Measurements from ENCODE around the gene CCDC88A. TPM values are rescaled to one million over a fixed set of nuclear protein-coding genes. Genes with fewer than 3 reads are reported as not detected.
A peak's percentile ranks its signal among the peaks of the same experiment; 100 is the strongest.
"Not testable (repeated sequence)": the region's sequence is repeated elsewhere in the genome, so short reads cannot be mapped to it uniquely, and the experiment has no call there.

Gene CCDC88A
- polyA plus RNA-seq, 2 of the 4 experiments (the other 2 are of a cell fraction): 21.3 to 77.8 TPM

DNA sequence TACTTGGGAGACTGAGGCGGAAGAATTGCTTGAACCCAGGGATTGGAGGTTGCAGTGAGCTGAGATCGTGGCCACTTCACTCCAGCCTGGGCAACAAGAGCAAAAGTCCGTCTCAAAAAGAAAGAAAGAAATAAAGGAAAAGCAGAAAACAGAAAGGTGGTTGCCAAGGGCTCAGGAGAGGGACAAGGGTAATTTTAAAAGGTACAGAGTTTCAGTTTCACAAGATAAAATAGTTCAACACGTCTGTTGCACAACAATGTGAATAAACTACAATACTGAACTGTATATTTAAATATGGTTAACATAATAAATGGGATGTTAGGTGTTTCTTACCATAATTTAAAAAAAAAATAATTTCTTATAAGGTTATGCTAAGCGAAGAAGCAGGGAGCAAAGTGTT is 174.2 kb downstream of the CCDC88A start:
- 84% methylated on average over 5 of the region's 5 CpGs for whole genome bisulfite sequencing (ENCODE audit: missing lambda C conversion rate)
- no peak overlapping the region for H3K27ac ChIP-seq
- CTCF ChIA-PET: interaction anchor here (0.8 to 2.3 kb wide), 2 partner anchors 14 to 186 kb away, joined by 3 to 8 read pairs; no protein-coding TSS in a partner anchor
- TF ChIP-seq MAFK (IDR thresholded peaks at IDR 0.05; ENCODE audit: partially characterized antibody) (no peak), KDM5A (IDR thresholded peaks at IDR 0.05) (no peak), MAZ (IDR thresholded peaks at IDR 0.05; ENCODE audit: borderline replicate concordance, low read depth, low read length) (no peak), TP53 (CRISPR knock-in tag; IDR thresholded peaks at IDR 0.05) (no peak), FOXS1 (CRISPR knock-in tag; IDR thresholded peaks at IDR 0.05) (no peak), ZFP36 (IDR thresholded peaks at IDR 0.05; ENCODE audit: borderline replicate concordance, partially characterized antibody) (no peak), SMC3 (IDR thresholded peaks at IDR 0.05) (no peak), RNF2 (IDR thresholded peaks at IDR 0.05; ENCODE audit: borderline replicate concordance, low read depth) (no peak), ZNF302 (CRISPR knock-in tag; IDR thresholded peaks at IDR 0.05) (no peak)
- TF ChIP-seq, protein P1, sequence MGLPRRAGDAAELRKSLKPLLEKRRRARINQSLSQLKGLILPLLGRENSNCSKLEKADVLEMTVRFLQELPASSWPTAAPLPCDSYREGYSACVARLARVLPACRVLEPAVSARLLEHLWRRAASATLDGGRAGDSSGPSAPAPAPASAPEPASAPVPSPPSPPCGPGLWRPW (IDR thresholded peaks at IDR 0.05): no peak
- POLR2A ChIA-PET: no interaction called here
- no peak for FAIRE-seq
- no peak for ATAC-seq
- no peak overlapping the region for H3K4me3 ChIP-seq
- no peak overlapping the region for H3K4me2 ChIP-seq
- DNase-seq (ENCODE audit: low read depth in 1 of 2, low spot score in 1 of 2): no peak
- no peaks in the 10 kb centered on the region for H3K4me1 ChIP-seq
- no peaks in the 10 kb centered on the region for H3K9me3 ChIP-seq

DNA sequence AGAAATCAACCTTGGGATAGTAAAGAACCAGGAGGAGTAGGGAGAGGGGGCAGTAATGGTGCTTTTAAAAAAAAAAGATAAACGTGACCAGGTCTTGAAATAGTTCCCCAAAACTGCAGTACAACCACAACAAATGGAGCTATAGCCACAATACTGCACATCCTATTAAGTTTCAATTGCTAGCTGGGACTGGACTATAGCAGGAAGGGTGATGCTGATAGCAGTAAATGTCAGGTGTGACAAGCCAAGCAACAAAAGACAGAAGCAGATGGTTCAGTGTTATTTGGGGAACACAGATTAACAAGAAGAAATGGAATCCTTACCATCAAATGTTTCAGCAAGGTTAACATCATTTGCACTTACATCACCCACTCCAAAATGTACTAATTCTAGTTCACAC is 177.0 kb downstream of the CCDC88A start:
- FAIRE-seq (peak; percentile 67), DNase-seq (ENCODE audit: low read depth in 1 of 2, low spot score in 1 of 2) (no peak), ATAC-seq (no peak)
- H3K9me3 ChIP-seq: no peaks in the 10 kb centered on the region
- POLR2A ChIA-PET: no interaction called here
- H3K4me3 ChIP-seq: no peak overlapping the region
- no peak for TF ChIP-seq TP53 (CRISPR knock-in tag; IDR thresholded peaks at IDR 0.05)
- TF ChIP-seq ESRRA (IDR thresholded peaks at IDR 0.05; ENCODE audit: borderline replicate concordance, low read length): no peak
- no peak for TF ChIP-seq BHLHE40 (IDR thresholded peaks at IDR 0.05; ENCODE audit: low read depth, low read length)
- no peak for TF ChIP-seq EP300 (IDR thresholded peaks at IDR 0.05)
- no peak for TF ChIP-seq ELK1 (IDR thresholded peaks at IDR 0.05; ENCODE audit: low read depth, low read length)
- no peak for TF ChIP-seq HMGXB4 (CRISPR knock-in tag; IDR thresholded peaks at IDR 0.05; ENCODE audit: borderline replicate concordance)
- TF ChIP-seq SMC3 (IDR thresholded peaks at IDR 0.05): no peak
- no peak for TF ChIP-seq FOSB (CRISPR knock-in tag; IDR thresholded peaks at IDR 0.05)
- no peak for TF ChIP-seq KDM5A (IDR thresholded peaks at IDR 0.05)
- H3K4me1 ChIP-seq: no peaks in the 10 kb centered on the region
- 45% methylated on average over 1 of the region's 1 CpG for WGBS (ENCODE audit: missing lambda C conversion rate)
- CTCF ChIA-PET: no interaction called here
- no peak overlapping the region for H3K27ac ChIP-seq
- no peak overlapping the region for H3K4me2 ChIP-seq

DNA sequence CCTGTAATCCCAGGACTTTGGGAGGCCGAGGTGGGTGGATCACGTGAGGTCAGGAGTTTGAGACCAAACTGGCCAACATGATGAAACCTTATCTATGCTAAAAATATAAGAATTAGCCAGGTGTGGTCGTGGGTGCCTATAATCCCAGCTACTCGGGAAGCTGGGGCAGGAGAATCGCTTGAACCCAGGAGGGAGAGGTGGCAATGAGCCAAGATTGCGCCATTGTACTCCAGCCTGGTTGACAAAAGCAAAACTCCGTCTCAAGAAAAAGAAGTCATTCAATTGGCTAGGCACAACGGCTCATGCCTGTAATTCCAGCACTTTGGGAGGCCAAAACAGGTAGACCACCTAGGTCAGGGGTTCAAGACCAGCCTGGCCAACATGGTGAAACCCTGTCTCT is 178.1 kb downstream of the CCDC88A start:
- POLR2A ChIA-PET: not testable (repeated sequence)

DNA sequence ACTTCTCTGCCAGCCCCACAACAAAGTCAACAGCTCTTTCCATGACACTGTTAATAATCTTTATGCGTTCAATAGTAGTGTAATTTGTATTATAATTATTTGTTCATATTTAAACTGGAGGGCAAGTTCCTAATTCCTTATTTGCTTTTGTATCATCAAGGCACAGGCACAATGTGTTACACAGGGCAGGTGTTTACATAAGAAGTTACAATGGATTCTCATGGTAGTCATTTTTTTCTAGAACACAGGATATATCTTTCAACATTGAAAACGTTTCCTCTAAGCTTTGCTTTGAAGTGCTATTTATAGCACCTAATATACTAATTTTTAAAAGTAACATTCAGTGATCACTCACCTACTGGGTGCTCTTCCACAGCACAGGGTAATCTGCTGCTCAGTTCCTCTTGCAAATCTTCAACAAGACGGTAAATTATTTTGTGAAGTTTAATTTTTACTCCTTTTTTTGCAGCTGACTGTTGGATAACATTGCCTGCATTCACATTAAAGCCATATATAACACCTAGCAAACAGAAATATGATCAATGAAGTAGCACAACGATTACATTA is 179.9 kb downstream of the CCDC88A start:
- no peak overlapping the region for H3K4me2 ChIP-seq
- WGBS (ENCODE audit: missing lambda C conversion rate): 68% methylated on average over 4 of the region's 4 CpGs
- no peak overlapping the region for H3K27ac ChIP-seq
- peaks cover 13% of the 10 kb centered on the region; the same call in 2 of the 3 replicates for H3K4me1 ChIP-seq
- CTCF ChIA-PET: no interaction called here
- POLR2A ChIA-PET: no interaction called here
- ATAC-seq (no peak), DNase-seq (ENCODE audit: low read depth in 1 of 2, low spot score in 1 of 2) (no peak), FAIRE-seq (no peak)
- no peak overlapping the region for H3K4me3 ChIP-seq
- H3K9me3 ChIP-seq: no peaks in the 10 kb centered on the region
- TF ChIP-seq, protein P2, sequence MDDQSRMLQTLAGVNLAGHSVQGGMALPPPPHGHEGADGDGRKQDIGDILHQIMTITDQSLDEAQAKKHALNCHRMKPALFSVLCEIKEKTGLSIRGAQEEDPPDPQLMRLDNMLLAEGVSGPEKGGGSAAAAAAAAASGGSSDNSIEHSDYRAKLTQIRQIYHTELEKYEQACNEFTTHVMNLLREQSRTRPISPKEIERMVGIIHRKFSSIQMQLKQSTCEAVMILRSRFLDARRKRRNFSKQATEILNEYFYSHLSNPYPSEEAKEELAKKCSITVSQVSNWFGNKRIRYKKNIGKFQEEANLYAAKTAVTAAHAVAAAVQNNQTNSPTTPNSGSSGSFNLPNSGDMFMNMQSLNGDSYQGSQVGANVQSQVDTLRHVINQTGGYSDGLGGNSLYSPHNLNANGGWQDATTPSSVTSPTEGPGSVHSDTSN (IDR thresholded peaks at IDR 0.05): no peak
- TF ChIP-seq MAX (IDR thresholded peaks at IDR 0.05) (no peak), PHF8 (IDR thresholded peaks at IDR 0.05; ENCODE audit: borderline replicate concordance, low read depth) (no peak), ZSCAN20 (CRISPR knock-in tag; IDR thresholded peaks at IDR 0.05) (no peak)
- TF ChIP-seq, protein P1 (IDR thresholded peaks at IDR 0.05): no peak
- TF ChIP-seq, protein P3, sequence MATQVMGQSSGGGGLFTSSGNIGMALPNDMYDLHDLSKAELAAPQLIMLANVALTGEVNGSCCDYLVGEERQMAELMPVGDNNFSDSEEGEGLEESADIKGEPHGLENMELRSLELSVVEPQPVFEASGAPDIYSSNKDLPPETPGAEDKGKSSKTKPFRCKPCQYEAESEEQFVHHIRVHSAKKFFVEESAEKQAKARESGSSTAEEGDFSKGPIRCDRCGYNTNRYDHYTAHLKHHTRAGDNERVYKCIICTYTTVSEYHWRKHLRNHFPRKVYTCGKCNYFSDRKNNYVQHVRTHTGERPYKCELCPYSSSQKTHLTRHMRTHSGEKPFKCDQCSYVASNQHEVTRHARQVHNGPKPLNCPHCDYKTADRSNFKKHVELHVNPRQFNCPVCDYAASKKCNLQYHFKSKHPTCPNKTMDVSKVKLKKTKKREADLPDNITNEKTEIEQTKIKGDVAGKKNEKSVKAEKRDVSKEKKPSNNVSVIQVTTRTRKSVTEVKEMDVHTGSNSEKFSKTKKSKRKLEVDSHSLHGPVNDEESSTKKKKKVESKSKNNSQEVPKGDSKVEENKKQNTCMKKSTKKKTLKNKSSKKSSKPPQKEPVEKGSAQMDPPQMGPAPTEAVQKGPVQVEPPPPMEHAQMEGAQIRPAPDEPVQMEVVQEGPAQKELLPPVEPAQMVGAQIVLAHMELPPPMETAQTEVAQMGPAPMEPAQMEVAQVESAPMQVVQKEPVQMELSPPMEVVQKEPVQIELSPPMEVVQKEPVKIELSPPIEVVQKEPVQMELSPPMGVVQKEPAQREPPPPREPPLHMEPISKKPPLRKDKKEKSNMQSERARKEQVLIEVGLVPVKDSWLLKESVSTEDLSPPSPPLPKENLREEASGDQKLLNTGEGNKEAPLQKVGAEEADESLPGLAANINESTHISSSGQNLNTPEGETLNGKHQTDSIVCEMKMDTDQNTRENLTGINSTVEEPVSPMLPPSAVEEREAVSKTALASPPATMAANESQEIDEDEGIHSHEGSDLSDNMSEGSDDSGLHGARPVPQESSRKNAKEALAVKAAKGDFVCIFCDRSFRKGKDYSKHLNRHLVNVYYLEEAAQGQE (IDR thresholded peaks at IDR 0.05): no peak

More for the DNA sequence above, 178.1 kb downstream of the CCDC88A start:
- H3K4me2 ChIP-seq; H3K9me3 ChIP-seq; H3K27ac ChIP-seq; H3K4me1 ChIP-seq; ATAC-seq; DNase-seq (ENCODE audit: low read depth in 1 of 2, low spot score in 1 of 2); H3K4me3 ChIP-seq; CTCF ChIA-PET; FAIRE-seq: not testable (repeated sequence)
- 86% methylated on average over 8 of the region's 8 CpGs for WGBS (ENCODE audit: missing lambda C conversion rate)
- TF ChIP-seq CEBPB (IDR thresholded peaks at IDR 0.05): peak; percentile 24 to 31; a peak in 2 of 4 replicates
